PFSK-1 (cell line): ENCODE measurements around the gene BTBD1.

Source experiments
- FOXP2 ChIP-seq: optimal IDR thresholded peaks from 2 replicates; pipeline ENCODE3; 2011; ENCODE audit warnings: borderline replicate concordance, control low read depth, inconsistent platforms; ENCODE audit not compliant: insufficient read depth; ENCODE audit errors: extremely low read length, extremely low read depth
- POLR2AphosphoS5 ChIP-seq: IDR thresholded peaks from 2 replicates; pipeline ENCODE4 v1.6.1; 2012; ENCODE audit warnings: low read depth, mild to moderate bottlenecking, control low read depth, low read length, moderate library complexity
- REST ChIP-seq, 2 experiments: IDR thresholded peaks; 2 replicates each; pipeline versions ENCODE4 v1.6.1 to v1.8.0; 2011 to 2012; ENCODE audit warnings: low read depth in 2 of 2, low read length in 2 of 2, control low read depth in 1 of 2, inconsistent platforms in 1 of 2, mild to moderate bottlenecking in 1 of 2, moderate library complexity in 1 of 2; ENCODE audit not compliant: insufficient read depth in 1 of 2
- SIN3A ChIP-seq: IDR thresholded peaks from 2 replicates; pipeline ENCODE4 v1.6.1; 2012; ENCODE audit warnings: mild to moderate bottlenecking, low read length, moderate library complexity, borderline replicate concordance; ENCODE audit not compliant: insufficient read depth

- TF ChIP-seq REST (IDR thresholded peaks at IDR 0.05; ENCODE audit: insufficient read depth in 1 of 2, low read depth in 2 of 2, low read length in 2 of 2), result no peak
- no peak for TF ChIP-seq POLR2AphosphoS5
- TF ChIP-seq SIN3A, result no peak
- no peak for TF ChIP-seq FOXP2
Observed at GRCh38 chr15:83044156-83044555, 22.9 kb downstream of the BTBD1 start.
